Stimulated activated CD8-positive, alpha-beta memory T cell treated with anti-CD3 and anti-CD28 coated beads, Interleukin-4, amount 100 ng/mL, for 1 hour (primary cell): Measurements from ENCODE around the gene COQ8B.
"Not testable (repeated sequence)": the region's sequence is repeated elsewhere in the genome, so short reads cannot be mapped to it uniquely, and the experiment has no call there.

Source experiments
- DNase-seq, 2 donors: peaks; one replicate each; pipeline ENCODE4 v3.0.0-alpha.2; 2020; ENCODE audit warnings: low read depth in 2 of 2, low spot score in 1 of 2

COQ8B gene

DNA sequence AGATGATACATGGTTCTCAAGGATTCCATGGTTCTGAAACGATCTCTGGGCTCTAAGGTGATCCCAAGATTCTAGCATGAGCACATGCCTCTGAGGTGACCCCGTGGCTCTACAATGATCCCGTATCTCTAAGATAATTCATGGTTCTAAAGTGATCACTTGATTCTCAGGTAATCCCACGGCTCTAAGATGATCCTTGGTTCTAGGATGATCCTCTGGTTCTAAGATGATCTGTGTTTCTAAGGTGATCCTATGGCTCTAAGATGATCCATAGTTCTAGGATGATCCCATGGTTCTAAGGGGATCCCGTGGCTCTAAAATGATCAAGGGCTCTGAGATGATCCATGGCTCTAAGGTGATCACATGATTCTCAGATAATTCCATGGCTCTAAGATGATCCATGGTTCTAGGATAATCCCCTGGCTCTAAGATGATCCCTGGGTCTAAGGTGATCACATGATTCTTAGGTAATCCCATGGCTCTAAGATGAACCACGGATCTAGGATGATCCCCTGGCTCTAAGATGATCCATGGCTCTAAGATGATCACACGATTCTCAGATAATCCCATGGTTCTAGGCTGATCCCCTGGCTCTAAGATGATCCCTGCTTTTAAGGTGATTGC is 47.6 kb downstream of the COQ8B start:
- no peak for DNase-seq

GRCh38 chr19:40667602-40668001 is 49.1 kb downstream of the COQ8B start:
- no peak for DNase-seq

GRCh38 chr19:40666803-40667438 is 49.8 kb downstream of the COQ8B start:
- no peak for DNase-seq

DNA sequence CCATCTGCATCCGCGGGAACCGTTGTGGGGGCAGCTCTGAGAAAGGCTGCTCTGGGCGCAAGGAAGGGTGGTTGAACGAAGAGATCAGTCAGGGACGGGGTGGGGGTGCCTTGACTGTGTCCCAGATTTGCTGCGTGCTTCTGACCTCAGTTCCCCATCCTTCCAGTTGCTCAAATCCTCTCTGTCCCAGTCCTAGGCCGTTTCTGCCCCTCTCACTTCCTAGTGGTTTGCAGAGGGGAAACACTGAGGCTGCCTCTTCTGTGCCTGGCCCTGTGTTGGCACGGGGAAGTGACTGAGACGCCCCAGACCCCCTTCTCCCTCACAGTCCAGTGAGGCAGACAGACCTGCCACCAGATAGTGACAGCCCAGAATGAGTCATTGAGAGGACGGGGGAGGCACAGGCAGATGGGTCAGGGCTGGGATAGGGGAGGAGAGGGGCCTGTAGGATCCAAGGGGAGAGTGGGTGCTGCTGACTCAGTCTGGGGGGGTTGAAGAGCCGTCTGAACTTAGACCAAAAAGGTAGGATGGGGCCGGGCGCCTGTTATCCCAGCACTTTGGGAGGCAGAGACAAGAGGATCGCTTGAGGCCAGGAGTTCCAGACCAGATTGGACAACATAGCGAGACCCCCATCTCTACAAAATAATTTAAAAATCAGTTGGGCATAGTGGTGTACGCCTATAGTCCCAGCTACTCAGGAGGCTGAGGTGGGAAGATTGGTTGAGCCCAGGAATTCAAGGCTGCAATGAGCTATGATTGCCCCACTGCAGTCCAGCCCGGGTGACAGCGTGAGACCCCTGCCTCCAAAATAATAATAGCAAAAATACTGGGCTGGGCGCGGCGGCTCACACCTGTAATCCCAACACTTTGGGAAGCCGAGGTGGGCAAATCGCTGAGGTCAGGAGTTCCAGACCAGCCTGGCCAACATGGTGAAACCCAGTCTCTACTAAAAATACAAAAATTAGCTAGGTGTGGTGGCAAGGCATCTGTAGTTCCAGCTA is 52.7 kb downstream of the COQ8B start:
- DNase-seq = no peak

DNA sequence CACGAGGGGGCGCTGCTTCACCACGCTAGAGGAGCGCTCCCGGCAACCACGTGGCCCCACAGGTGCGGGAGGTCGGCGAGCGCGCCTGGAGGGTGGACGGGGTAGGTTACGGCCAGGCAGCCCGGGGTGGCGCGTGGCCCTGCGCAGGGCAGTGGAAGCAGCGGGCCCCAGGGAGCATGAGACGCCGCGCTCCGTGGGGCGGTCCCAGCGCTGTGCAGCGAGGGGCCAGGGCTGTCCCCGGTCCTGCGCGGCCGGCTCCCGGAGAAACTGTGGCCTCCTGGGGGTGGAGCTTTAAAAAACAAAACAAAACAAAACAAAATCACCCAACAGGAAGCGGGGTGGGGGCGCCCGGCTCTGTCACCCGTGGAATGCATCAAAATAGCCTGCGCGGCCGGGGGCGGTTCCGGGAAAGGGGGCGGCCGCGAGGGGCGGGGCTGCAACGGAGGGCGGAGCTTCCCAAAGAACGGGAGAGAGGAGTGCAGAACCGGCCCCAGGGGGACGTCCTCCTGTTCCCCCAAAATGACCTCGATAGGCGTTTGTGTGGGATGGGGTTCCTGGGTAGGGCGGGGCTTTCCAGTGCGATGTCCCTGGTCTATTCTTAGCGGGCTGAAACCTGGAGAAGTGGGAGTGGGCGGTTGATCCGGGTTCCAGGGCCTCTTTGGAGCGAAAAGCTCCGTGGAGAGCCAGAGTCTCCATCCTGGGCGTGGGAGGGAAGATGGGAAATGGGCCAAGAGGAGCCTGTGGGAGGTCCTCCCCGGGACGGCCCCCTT is 53.6 kb downstream of the COQ8B start:
- peak; percentile 86 to 91 for DNase-seq

GRCh38 chr19:40661616-40662015 is 55.1 kb downstream of the COQ8B start:
- DNase-seq = no peak

GRCh38 chr19:40659566-40659965 is 57.1 kb downstream of the COQ8B start:
- DNase-seq = no peak

- DNase-seq = no peak
Measured at GRCh38 chr19:40659116-40659515, 57.6 kb downstream of the COQ8B start.

DNA sequence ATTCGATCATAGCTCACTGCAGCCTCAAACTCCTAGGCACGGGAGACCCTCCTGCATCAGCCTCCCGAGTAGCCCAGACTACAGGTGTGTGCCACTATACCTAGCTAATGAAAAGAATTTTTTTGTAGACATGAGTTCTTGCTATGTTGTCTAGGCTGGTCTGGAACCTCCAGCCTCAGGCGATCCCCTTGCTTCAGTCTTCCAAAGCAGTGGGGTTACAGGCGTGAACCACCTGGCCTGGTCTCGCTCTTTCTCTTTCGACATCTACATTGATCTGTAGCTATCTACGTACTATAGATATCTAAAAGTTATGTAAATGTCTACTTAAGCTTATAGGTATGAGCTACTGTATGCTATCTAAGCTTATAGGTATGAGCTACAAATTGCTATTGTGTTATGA is 58.7 kb downstream of the COQ8B start:
- DNase-seq = no peak

DNA sequence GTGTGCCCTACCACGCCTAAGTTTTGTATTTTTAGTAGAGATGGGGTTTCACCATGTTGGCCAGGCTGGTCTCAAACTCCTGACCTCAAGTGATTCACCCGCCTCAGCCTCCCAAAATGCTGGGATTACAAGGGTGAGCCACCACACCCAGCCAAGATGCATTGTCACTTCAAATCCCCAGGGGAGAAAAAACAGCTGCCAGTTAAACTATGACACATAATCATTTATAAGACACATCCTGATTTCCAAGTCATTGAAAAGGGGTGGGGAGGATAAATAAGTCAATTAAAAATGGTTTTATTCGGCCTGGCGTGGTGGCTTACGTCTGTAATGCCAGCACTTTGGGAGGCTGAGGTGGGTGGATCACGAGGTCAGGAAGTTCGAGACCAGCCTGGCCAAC is 61.0 kb downstream of the COQ8B start:
- DNase-seq = not testable (repeated sequence)

- not testable (repeated sequence) for DNase-seq
Measured at GRCh38 chr19:40652303-40652702, 64.4 kb downstream of the COQ8B start.

GRCh38 chr19:40650749-40651305 is 65.9 kb downstream of the COQ8B start:
- no peak for DNase-seq

DNA sequence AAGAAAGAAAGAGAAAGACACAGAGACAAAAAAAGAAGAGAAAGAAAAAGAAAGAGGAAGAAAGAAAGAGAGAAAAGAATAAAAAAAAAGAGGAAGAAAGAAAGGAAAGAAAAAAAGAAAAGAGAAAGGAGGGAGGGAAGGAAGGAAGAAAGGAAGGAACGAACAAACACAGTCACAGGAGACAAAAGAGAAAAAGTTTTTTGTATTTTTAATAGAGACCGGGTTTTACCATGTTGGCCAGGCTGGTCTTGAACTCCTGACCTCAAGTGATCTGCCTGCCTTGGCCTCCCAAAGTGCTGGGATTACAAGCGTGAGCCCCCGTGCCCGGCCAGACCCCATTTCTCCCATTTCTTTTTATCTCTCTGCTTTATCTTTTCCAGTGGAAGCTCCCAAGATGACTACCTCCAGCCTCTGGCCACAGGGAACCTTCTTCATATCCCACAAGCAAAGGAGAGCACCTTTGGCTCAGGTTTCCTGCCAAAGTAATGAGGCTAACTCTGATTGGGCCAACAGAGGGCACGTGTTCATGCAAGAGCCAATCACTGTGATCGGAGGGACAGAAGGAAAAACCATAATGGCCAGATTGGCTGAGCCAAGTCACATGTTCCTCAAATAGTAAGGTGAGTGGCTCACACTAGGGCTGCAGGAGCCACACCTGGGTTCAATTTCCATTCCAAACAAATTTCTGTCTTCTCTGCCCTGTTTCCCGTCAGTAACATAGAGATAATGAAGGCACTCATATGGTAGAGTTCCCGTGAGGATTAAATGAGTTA is 66.6 kb downstream of the COQ8B start:
- not testable (repeated sequence) for DNase-seq

DNA sequence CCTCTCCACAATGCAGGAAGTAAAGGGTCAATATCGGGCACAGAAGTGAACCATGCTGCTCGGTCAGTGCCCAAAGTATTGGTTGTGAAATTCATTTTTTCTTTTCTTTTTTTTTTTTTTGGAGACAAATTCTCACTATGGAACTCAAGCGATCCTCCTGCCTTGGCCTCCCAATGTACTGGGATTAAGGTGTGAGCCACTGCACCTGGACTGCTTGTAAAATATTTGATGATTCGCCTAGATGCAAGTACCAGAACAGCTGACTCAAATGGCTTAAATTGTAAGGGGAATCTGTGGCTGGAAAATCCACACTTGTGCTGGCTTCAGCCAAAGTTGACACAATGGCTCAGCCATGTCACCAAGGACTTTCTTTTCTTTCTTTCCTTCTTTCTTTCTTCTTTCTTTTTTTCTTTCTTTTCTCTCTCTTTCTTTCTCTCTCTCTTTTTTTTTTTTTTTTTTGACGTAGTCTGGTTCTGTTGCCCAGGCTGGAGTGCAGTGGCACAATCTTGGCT is 69.9 kb downstream of the COQ8B start:
- DNase-seq = no peak

GRCh38 chr19:40642757-40643305 is 73.9 kb downstream of the COQ8B start:
- no peak for DNase-seq

GRCh38 chr19:40642051-40642706 is 74.5 kb downstream of the COQ8B start:
- DNase-seq = no peak
